Liver (tissue), 9 donors: ENCODE data around the gene AP1M2. TPM values are rescaled to one million over a fixed set of nuclear protein-coding genes. Genes with fewer than 3 reads are reported as not detected.

Experiments used
- DNase-seq: peaks from one replicate; pipeline ENCODE4 v3.0.0-alpha.2; 2017; ENCODE audit warnings: low spot score
- H3K27ac ChIP-seq, 2 donors: one replicate each; pipeline ENCODE4 v1.7.0; 2013; ENCODE audit warnings: inconsistent platforms in 2 of 2, low read length in 2 of 2, control low read depth in 1 of 2, low read depth in 1 of 2, mild to moderate bottlenecking in 1 of 2
- H3K27me3 ChIP-seq, 4 donors: one replicate each; pipeline versions ENCODE4 v1.6.1 to v1.7.0; 2013; ENCODE audit warnings: low read length in 3 of 4, inconsistent platforms in 1 of 4, mild to moderate bottlenecking in 1 of 4, moderate library complexity in 1 of 4; ENCODE audit not compliant: control insufficient read depth in 4 of 4, insufficient read depth in 4 of 4
- H3K36me3 ChIP-seq, 4 donors: one replicate each; pipeline versions ENCODE4 v1.6.1 to v1.7.0; 2013; ENCODE audit warnings: low read length in 3 of 4, mild to moderate bottlenecking in 3 of 4, low read depth in 1 of 4, moderate library complexity in 1 of 4; ENCODE audit not compliant: control insufficient read depth in 4 of 4, insufficient read depth in 3 of 4
- H3K4me1 ChIP-seq, 4 donors: one replicate each; pipeline versions ENCODE4 v1.6.1 to v1.7.0; 2013; ENCODE audit warnings: low read length in 3 of 4, mild to moderate bottlenecking in 3 of 4, moderate library complexity in 1 of 4; ENCODE audit not compliant: control insufficient read depth in 4 of 4, insufficient read depth in 4 of 4
- H3K4me3 ChIP-seq, 3 donors: one replicate each; pipeline versions ENCODE4 v1.6.1 to v1.7.0; 2013; ENCODE audit warnings: low read length in 3 of 3, control low read depth in 1 of 3, low read depth in 1 of 3, mild to moderate bottlenecking in 1 of 3
- H3K9ac ChIP-seq, 2 donors: one replicate each; pipeline ENCODE4 v1.7.0; 2013; ENCODE audit warnings: low read length in 2 of 2, mild to moderate bottlenecking in 2 of 2, moderate library complexity in 2 of 2, control low read depth in 1 of 2, low read depth in 1 of 2
- H3K9me3 ChIP-seq, 4 donors: one replicate each; pipeline versions ENCODE4 v1.6.1 to v1.7.0; 2013; ENCODE audit warnings: low read length in 3 of 4; ENCODE audit not compliant: control insufficient read depth in 4 of 4
- EGR1 ChIP-seq, 2 donors: IDR thresholded peaks; 2 replicates each; pipeline ENCODE4 v1.6.1; 2016 to 2018; ENCODE audit warnings: antibody characterized with exemption in 2 of 2, low read depth in 2 of 2
- FOXA2 ChIP-seq: IDR thresholded peaks from 2 replicates; pipeline ENCODE4 v1.6.1; 2016; ENCODE audit warnings: antibody characterized with exemption
- GABPA ChIP-seq, 2 donors: IDR thresholded peaks in 1 of 2; conservative IDR thresholded peaks in 1 of 2; 2 replicates each; pipeline ENCODE4 v1.6.1; 2016; ENCODE audit warnings: antibody characterized with exemption in 2 of 2, mild to moderate bottlenecking in 1 of 2, moderate library complexity in 1 of 2
- HNF4A ChIP-seq, 2 donors: conservative IDR thresholded peaks; 2 replicates each; pipeline ENCODE4 v1.6.1; 2016; ENCODE audit warnings: antibody characterized with exemption in 2 of 2, mild to moderate bottlenecking in 2 of 2
- HNF4G ChIP-seq: IDR thresholded peaks from 2 replicates; pipeline ENCODE4 v1.6.1; 2016; ENCODE audit warnings: antibody characterized with exemption
- JUND ChIP-seq, 2 donors: IDR thresholded peaks; 2 replicates each; pipeline ENCODE4 v1.6.1; 2016; ENCODE audit warnings: antibody characterized with exemption in 2 of 2
- NR2F2 ChIP-seq: IDR thresholded peaks from 2 replicates; pipeline ENCODE4 v1.6.1; 2016; ENCODE audit warnings: antibody characterized with exemption
- RXRA ChIP-seq, 2 donors: IDR thresholded peaks; 2 replicates each; pipeline ENCODE4 v1.6.1; 2017 to 2018; ENCODE audit warnings: antibody characterized with exemption in 2 of 2, mild to moderate bottlenecking in 1 of 2
- SP1 ChIP-seq: IDR thresholded peaks from 2 replicates; pipeline ENCODE4 v1.6.1; 2018; ENCODE audit warnings: antibody characterized with exemption, mild to moderate bottlenecking
- TAF1 ChIP-seq: conservative IDR thresholded peaks from 2 replicates; pipeline ENCODE4 v1.6.1; 2016; ENCODE audit warnings: antibody characterized with exemption, mild to moderate bottlenecking
- YY1 ChIP-seq: IDR thresholded peaks from 2 replicates; pipeline ENCODE4 v1.6.1; 2016; ENCODE audit warnings: antibody characterized with exemption, mild to moderate bottlenecking
- WGBS: extraction: QIAGEN DNeasy Blood & Tissue Kit; methylation state at CpG from one replicate; pipeline ENCODE4 v1.1.7; 2013; 5-methylcytosine and 5-hydroxymethylcytosine counted together
- polyA plus RNA-seq, 2 donors: library from polyadenylated mRNA; stranded (reverse) in 1 of 2; unstranded in 1 of 2; fragments of 200-250 nt in 1 of 2; fragments of >200 nt in 1 of 2; fragmentation: Nextera tagmentation in 1 of 2; extraction: Ambion mirVana in 1 of 2; gene quantifications; one replicate each; pipeline versions ENCODE4 v1.2.1 to v1.2.3, GENCODE V29; 2013 to 2015
- total RNA-seq, 2 donors: library from RNA; depleted of rRNA; stranded (reverse); fragments of >200 nt; gene quantifications; one replicate each; pipeline ENCODE4 v1.2.3, GENCODE V29; 2014
- TF ChIP-seq, protein P1 (sequence below): fragments of 150-350 bp; IDR thresholded peaks from 2 replicates; pipeline ENCODE4 v1.5.1; 2017; ENCODE audit warnings: improper control_type of control experiment, low read depth, low read length; ENCODE audit not compliant: missing input control
- TF ChIP-seq, protein P2 (sequence below): IDR thresholded peaks from 2 replicates; pipeline ENCODE4 v1.6.1; 2016; ENCODE audit warnings: antibody characterized with exemption
- TF ChIP-seq, protein P3 (sequence below): IDR thresholded peaks from 2 replicates; pipeline ENCODE4 v1.6.1; 2016; ENCODE audit warnings: antibody characterized with exemption, mild to moderate bottlenecking
- donor health status: healthy.
- donor health status: healthy.
- donor health status: healthy.
- donor health status: healthy.
- donor health status: healthy.

AP1M2 gene
- total and polyA plus RNA-seq, 4 donors, result 0.42 to 1.3 (median 0.70) TPM

DNA sequence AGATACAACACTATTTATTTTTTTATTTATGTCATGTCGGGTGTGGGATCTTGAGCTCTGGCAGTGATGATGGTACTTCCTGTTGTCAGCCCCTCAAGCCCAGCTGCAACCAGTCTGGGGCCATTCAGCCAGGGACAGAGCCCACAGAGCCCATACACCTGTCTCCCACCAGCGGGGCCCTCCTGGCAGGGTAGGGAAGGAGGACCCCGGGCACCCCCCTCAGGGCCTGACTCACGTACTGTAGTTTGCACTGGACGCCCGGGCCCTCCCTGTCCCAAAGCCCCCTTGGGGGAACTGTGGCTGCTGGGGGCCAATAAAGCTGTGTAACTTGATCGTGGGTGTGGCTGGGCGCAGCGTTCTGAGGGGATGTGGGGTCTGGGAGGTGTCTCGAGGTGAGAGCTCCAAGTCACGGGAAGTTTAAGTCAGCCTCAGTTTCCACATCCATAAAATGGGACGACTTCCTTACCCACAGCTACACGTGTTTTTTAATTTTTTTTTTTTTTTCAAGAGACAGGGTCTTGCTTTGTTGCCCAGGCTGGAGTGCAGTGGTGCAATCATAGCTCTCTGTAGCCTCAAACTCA, 33.9 kb downstream of the AP1M2 start:
- no peak overlapping the region for H3K9ac ChIP-seq
- TF ChIP-seq FOXA2, result no peak
- TF ChIP-seq, protein P1, sequence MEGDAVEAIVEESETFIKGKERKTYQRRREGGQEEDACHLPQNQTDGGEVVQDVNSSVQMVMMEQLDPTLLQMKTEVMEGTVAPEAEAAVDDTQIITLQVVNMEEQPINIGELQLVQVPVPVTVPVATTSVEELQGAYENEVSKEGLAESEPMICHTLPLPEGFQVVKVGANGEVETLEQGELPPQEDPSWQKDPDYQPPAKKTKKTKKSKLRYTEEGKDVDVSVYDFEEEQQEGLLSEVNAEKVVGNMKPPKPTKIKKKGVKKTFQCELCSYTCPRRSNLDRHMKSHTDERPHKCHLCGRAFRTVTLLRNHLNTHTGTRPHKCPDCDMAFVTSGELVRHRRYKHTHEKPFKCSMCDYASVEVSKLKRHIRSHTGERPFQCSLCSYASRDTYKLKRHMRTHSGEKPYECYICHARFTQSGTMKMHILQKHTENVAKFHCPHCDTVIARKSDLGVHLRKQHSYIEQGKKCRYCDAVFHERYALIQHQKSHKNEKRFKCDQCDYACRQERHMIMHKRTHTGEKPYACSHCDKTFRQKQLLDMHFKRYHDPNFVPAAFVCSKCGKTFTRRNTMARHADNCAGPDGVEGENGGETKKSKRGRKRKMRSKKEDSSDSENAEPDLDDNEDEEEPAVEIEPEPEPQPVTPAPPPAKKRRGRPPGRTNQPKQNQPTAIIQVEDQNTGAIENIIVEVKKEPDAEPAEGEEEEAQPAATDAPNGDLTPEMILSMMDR, result no peak
- H3K4me1 ChIP-seq, result no peaks in the 10 kb centered on the region
- WGBS, result 81% methylated on average over 13 of the region's 13 CpGs
- H3K36me3 ChIP-seq, result peaks cover 28 to 71% (median 49%) of the 10 kb centered on the region in 4 donors
- H3K27ac ChIP-seq, result peak overlapping the region in 1 of 2 donors; percentile 7
- no peaks in the 10 kb centered on the region for H3K9me3 ChIP-seq
- no peak overlapping the region for H3K4me3 ChIP-seq
- H3K27me3 ChIP-seq, result no peaks in the 10 kb centered on the region
- no peak for DNase-seq

DNA sequence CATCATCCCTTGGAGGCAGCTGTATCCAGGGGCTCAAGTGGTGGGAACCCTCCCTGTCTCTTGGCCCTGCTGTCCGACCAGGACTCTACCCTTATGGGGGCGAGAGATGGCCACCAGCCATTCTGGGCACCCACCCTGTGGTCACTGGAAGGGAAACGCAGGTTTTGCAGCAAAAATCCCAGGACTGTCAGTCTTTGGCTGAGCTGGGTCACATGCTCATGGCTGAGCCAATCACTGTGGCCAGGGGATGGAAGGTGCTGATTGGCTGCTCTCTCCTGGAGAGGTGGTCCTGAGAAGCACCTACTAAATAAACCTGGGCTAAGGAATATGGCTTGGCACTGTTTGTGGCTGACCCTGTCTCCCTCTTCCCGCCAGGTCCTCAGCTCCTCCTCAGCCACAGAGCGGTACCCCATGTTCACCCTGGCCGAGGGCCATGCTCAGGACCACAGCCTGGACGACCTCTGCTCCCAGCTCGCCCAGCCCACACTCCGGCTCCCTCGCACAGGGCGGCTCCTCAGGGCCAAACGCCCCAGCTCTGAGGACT, 34.5 kb downstream of the AP1M2 start:
- H3K9ac ChIP-seq, result no peak overlapping the region
- H3K36me3 ChIP-seq, result peaks cover 28 to 66% (median 47%) of the 10 kb centered on the region in 4 donors
- H3K4me1 ChIP-seq, result no peaks in the 10 kb centered on the region
- TF ChIP-seq JUND (IDR thresholded peaks at IDR 0.05) (no peak), FOXA2 (no peak), HNF4A (conservative IDR thresholded peaks at IDR 0.05) (no peak), TAF1 (no peak), YY1 (no peak), NR2F2 (no peak), HNF4G (no peak), GABPA (IDR thresholded peaks at IDR 0.05 in 1 of 2, conservative IDR thresholded peaks at IDR 0.05 in 1 of 2) (no peak), RXRA (IDR thresholded peaks at IDR 0.05) (no peak), SP1 (no peak)
- TF ChIP-seq, protein P1, result no peak
- TF ChIP-seq, protein P2, sequence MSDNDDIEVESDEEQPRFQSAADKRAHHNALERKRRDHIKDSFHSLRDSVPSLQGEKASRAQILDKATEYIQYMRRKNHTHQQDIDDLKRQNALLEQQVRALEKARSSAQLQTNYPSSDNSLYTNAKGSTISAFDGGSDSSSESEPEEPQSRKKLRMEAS, result no peak
- H3K9me3 ChIP-seq, result no peaks in the 10 kb centered on the region
- no peak overlapping the region for H3K4me3 ChIP-seq
- H3K27ac ChIP-seq, result no peak overlapping the region
- H3K27me3 ChIP-seq, result no peaks in the 10 kb centered on the region
- WGBS, result 75% methylated on average over 12 of the region's 12 CpGs
- no peak for DNase-seq

DNA sequence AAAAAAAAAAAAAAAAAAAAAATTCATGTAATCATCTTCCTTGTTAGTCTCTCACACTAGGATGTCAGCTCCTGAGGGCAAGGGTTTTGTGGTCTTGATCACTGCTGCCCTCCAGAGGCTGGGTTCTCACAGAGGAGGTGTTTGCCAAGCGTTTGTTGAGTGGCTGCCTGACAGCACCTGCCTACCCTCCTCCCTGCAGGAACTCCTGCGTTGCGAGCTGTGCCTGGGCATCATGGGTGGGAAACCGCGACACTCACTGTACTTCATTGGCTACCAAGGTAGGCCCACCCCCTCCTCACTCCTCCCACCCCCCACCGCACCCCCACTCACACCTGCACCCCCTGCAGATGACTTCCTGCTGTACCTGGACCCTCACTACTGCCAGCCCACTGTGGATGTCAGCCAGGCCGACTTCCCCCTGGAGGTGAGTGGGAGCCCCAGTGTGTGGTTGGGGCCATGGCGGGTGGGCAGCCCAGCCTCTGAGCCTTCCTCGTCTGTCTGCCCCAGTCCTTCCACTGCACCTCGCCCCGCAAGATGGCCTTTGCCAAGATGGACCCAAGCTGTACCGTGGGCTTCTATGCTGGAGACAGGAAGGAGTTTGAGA, 35.3 kb downstream of the AP1M2 start:
- H3K36me3 ChIP-seq, result peaks cover 30 to 68% (median 49%) of the 10 kb centered on the region in 4 donors
- H3K9ac ChIP-seq, result no peak overlapping the region
- no peaks in the 10 kb centered on the region for H3K27me3 ChIP-seq
- no peak overlapping the region for H3K4me3 ChIP-seq
- WGBS, result 92% methylated on average over 12 of the region's 12 CpGs
- no peak overlapping the region for H3K27ac ChIP-seq
- H3K4me1 ChIP-seq, result no peaks in the 10 kb centered on the region
- H3K9me3 ChIP-seq, result no peaks in the 10 kb centered on the region
- no peak for DNase-seq
- TF ChIP-seq EGR1 (IDR thresholded peaks at IDR 0.05; ENCODE audit: low read depth in 2 of 2) (no peak), FOXA2 (no peak), YY1 (no peak), GABPA (IDR thresholded peaks at IDR 0.05 in 1 of 2, conservative IDR thresholded peaks at IDR 0.05 in 1 of 2) (no peak)
- TF ChIP-seq, protein P1, result peak; percentile 23
- TF ChIP-seq, protein P3, sequence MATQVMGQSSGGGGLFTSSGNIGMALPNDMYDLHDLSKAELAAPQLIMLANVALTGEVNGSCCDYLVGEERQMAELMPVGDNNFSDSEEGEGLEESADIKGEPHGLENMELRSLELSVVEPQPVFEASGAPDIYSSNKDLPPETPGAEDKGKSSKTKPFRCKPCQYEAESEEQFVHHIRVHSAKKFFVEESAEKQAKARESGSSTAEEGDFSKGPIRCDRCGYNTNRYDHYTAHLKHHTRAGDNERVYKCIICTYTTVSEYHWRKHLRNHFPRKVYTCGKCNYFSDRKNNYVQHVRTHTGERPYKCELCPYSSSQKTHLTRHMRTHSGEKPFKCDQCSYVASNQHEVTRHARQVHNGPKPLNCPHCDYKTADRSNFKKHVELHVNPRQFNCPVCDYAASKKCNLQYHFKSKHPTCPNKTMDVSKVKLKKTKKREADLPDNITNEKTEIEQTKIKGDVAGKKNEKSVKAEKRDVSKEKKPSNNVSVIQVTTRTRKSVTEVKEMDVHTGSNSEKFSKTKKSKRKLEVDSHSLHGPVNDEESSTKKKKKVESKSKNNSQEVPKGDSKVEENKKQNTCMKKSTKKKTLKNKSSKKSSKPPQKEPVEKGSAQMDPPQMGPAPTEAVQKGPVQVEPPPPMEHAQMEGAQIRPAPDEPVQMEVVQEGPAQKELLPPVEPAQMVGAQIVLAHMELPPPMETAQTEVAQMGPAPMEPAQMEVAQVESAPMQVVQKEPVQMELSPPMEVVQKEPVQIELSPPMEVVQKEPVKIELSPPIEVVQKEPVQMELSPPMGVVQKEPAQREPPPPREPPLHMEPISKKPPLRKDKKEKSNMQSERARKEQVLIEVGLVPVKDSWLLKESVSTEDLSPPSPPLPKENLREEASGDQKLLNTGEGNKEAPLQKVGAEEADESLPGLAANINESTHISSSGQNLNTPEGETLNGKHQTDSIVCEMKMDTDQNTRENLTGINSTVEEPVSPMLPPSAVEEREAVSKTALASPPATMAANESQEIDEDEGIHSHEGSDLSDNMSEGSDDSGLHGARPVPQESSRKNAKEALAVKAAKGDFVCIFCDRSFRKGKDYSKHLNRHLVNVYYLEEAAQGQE, result no peak
